IMR-90 (cell line): ENCODE results near the gene GFI1. TPM values are rescaled to one million over a fixed set of nuclear protein-coding genes. Genes with fewer than 3 reads are reported as not detected.

Experiments
- ATAC-seq: fragments of 200-7000 bp; cut with Tn5 transposase; 2 replicates; pipeline ENCODE4 v1.9.1; 2020; ENCODE audit warnings: low read depth, mild to moderate bottlenecking, moderate library complexity
- BruUV-seq: library from RNA; stranded (reverse); fragments of 400-500 nt; replicated peaks from 2 replicates; lab custom pipeline; 2021; lab: Mats Ljungman, UMichigan
- CTCF ChIA-PET: fragments of 300-600 bp; formaldehyde crosslinking; extraction: SDS; loops from one replicate; lab custom pipeline; 2021; ENCODE audit warnings: antibody characterized with exemption; lab: Yijun Ruan, JAX
- POLR2A ChIA-PET: fragments of 300-600 bp; sonication (Branson Sonifier 250); formaldehyde crosslinking; loops from one replicate; lab custom pipeline; 2022; ENCODE audit warnings: antibody characterized with exemption; ENCODE audit not compliant: unreplicated experiment; lab: Charles Lee
- DNase-seq: peaks from one replicate; pipeline ENCODE4 v3.0.0; 2013
- H2AFZ ChIP-seq: replicated peaks from 2 replicates; pipeline ENCODE3; 2013; ENCODE audit warnings: low read length, mild to moderate bottlenecking; ENCODE audit not compliant: poor library complexity
- H2AK5ac ChIP-seq: 2 replicates; pipeline ENCODE4 v1.6.1; 2013; ENCODE audit warnings: low read depth, low read length, inconsistent platforms
- H2AK9ac ChIP-seq: replicated peaks from 2 replicates; pipeline ENCODE3; 2013; ENCODE audit warnings: mild to moderate bottlenecking, low read depth, low read length, moderate library complexity; ENCODE audit not compliant: poor library complexity
- H2BK120ac ChIP-seq: 2 replicates; pipeline ENCODE4 v1.6.1; 2013; ENCODE audit warnings: low read depth, low read length, inconsistent platforms
- H2BK15ac ChIP-seq: 3 replicates; pipeline ENCODE4 v1.6.1; 2013; ENCODE audit warnings: low read depth, low read length, inconsistent platforms
- H2BK20ac ChIP-seq: 2 replicates; pipeline ENCODE4 v1.6.1; 2013; ENCODE audit warnings: low read depth, mild to moderate bottlenecking, inconsistent platforms, low read length, moderate library complexity
- H2BK5ac ChIP-seq: 2 replicates; pipeline ENCODE4 v1.6.1; 2013; ENCODE audit warnings: mild to moderate bottlenecking, low read depth, low read length, inconsistent platforms; ENCODE audit not compliant: poor library complexity, severe bottlenecking
- H3K14ac ChIP-seq: replicated peaks from 2 replicates; pipeline ENCODE4 v1.6.1; 2013; ENCODE audit warnings: low read depth, low read length, inconsistent platforms
- H3K18ac ChIP-seq: 2 replicates; pipeline ENCODE4 v1.6.1; 2013; ENCODE audit warnings: low read depth, low read length, control low read depth
- H3K23ac ChIP-seq: 2 replicates; pipeline ENCODE4 v1.6.1; 2013; ENCODE audit warnings: low read depth, low read length, inconsistent platforms
- H3K27ac ChIP-seq: 2 replicates; pipeline ENCODE4 v1.5.1; 2013; ENCODE audit warnings: mild to moderate bottlenecking, control low read depth, low read length; ENCODE audit not compliant: insufficient read depth
- H3K27me3 ChIP-seq: 2 replicates; pipeline ENCODE4 v1.6.1; 2013; ENCODE audit warnings: low read length; ENCODE audit not compliant: control insufficient read depth, insufficient read depth
- H3K36me3 ChIP-seq: 2 replicates; pipeline ENCODE4 v1.6.1; 2013; ENCODE audit warnings: low read length, mixed read lengths; ENCODE audit not compliant: control insufficient read depth, insufficient read depth
- H3K4ac ChIP-seq: 2 replicates; pipeline ENCODE4 v1.6.1; 2013; ENCODE audit warnings: low read depth, low read length, inconsistent platforms
- H3K4me1 ChIP-seq: 2 replicates; pipeline ENCODE4 v1.6.1; 2013; ENCODE audit warnings: low read length, mixed read lengths; ENCODE audit not compliant: control insufficient read depth, insufficient read depth
- H3K4me2 ChIP-seq: 2 replicates; pipeline ENCODE4 v1.6.1; 2013; ENCODE audit warnings: low read depth, mild to moderate bottlenecking, control low read depth, low read length, moderate library complexity
- H3K4me3 ChIP-seq: 2 replicates; pipeline ENCODE4 v1.5.1; 2013; ENCODE audit warnings: low read depth, mild to moderate bottlenecking, control low read depth, low read length, moderate library complexity; ENCODE audit not compliant: insufficient read depth
- H3K56ac ChIP-seq: 2 replicates; pipeline ENCODE4 v1.6.1; 2013; ENCODE audit warnings: low read length, inconsistent platforms; ENCODE audit not compliant: insufficient read depth; ENCODE audit errors: extremely low read depth
- H3K79me1 ChIP-seq, 2 experiments: 2 replicates each; pipeline ENCODE4 v1.6.1; 2013; ENCODE audit warnings: low read length in 2 of 2, inconsistent platforms in 1 of 2, low read depth in 1 of 2
- H3K9ac ChIP-seq: 2 replicates; pipeline ENCODE4 v1.6.1; 2013; ENCODE audit warnings: low read depth, low read length, control low read depth
- H3K9me1 ChIP-seq: 2 replicates; pipeline ENCODE4 v1.6.1; 2013; ENCODE audit warnings: low read length, inconsistent platforms; ENCODE audit not compliant: insufficient read depth
- H3K9me3 ChIP-seq: 2 replicates; pipeline ENCODE4 v1.6.1; 2013; ENCODE audit warnings: low read length; ENCODE audit not compliant: control insufficient read depth, insufficient read depth
- H4K20me1 ChIP-seq: 2 replicates; pipeline ENCODE4 v1.6.1; 2013; ENCODE audit warnings: low read length, inconsistent platforms; ENCODE audit not compliant: insufficient read depth
- H4K5ac ChIP-seq: 2 replicates; pipeline ENCODE4 v1.6.1; 2013; ENCODE audit warnings: mild to moderate bottlenecking, low read depth, low read length, control low read depth
- H4K8ac ChIP-seq, 2 experiments: 2 replicates each; pipeline ENCODE4 v1.6.1; 2013; ENCODE audit warnings: low read depth in 2 of 2, low read length in 2 of 2, control low read depth in 1 of 2, inconsistent platforms in 1 of 2
- H4K91ac ChIP-seq: 2 replicates; pipeline ENCODE4 v1.6.1; 2013; ENCODE audit warnings: low read depth, low read length, inconsistent platforms; ENCODE audit not compliant: insufficient read depth
- CHD1 ChIP-seq: IDR thresholded peaks from 2 replicates; pipeline ENCODE4 v1.6.1; 2012; ENCODE audit warnings: low read depth, low read length, improper control_type of control experiment
- FOS ChIP-seq: fragments of 150-350 bp; IDR thresholded peaks from 2 replicates; pipeline ENCODE4 v1.6.1; 2016; ENCODE audit warnings: low read depth, low read length
- WGBS, 2 experiments: methylation state at CpG; one replicate each; pipeline versions ENCODE4 v1.1.5 to v1.1.7; 2013; ENCODE audit warnings: missing lambda C conversion rate in 2 of 2; ENCODE audit not compliant: insufficient read length in 1 of 2; ENCODE audit errors: extremely low coverage in 2 of 2; 5-methylcytosine and 5-hydroxymethylcytosine counted together
- dilution Hi-C: fragments of 300-500 bp; cut with HindIII; formaldehyde crosslinking; loops from one replicate; pipeline ENCODE4 v1.14.3; 2018; ENCODE audit warnings: low sequenced_read_pairs; ENCODE audit not compliant: unreplicated experiment
- in situ Hi-C: fragments of 300-500 bp; cut with MboI; formaldehyde crosslinking; loops from 3 replicates; pipeline ENCODE4 v1.14.3; 2019; ENCODE audit warnings: low sequenced_read_pairs, inconsistent platforms, mixed read lengths
- intact Hi-C: fragments of 100-400 bp; cut with micrococcal nuclease; formaldehyde crosslinking; loops from 2 replicates; pipeline ENCODE4 v1.10.0; 2022
- polyA plus RNA-seq, 3 experiments: library from polyadenylated mRNA; depleted of rRNA; stranded (reverse); fragments of >200 nt; gene quantifications; 2 replicates each; pipeline ENCODE4 v1.2.3, GENCODE V29; 2012; ENCODE audit warnings: low replicate concordance in 1 of 3
- total RNA-seq: library from RNA; depleted of rRNA; stranded (reverse); fragments of >200 nt; gene quantifications from 2 replicates; pipeline ENCODE4 v1.2.3, GENCODE V29; 2012

GFI1 gene
- total and polyA plus RNA-seq, 2 of the 4 experiments (the other 2 are of a cell fraction) = under 0.01 to 0.21 TPM

DNA sequence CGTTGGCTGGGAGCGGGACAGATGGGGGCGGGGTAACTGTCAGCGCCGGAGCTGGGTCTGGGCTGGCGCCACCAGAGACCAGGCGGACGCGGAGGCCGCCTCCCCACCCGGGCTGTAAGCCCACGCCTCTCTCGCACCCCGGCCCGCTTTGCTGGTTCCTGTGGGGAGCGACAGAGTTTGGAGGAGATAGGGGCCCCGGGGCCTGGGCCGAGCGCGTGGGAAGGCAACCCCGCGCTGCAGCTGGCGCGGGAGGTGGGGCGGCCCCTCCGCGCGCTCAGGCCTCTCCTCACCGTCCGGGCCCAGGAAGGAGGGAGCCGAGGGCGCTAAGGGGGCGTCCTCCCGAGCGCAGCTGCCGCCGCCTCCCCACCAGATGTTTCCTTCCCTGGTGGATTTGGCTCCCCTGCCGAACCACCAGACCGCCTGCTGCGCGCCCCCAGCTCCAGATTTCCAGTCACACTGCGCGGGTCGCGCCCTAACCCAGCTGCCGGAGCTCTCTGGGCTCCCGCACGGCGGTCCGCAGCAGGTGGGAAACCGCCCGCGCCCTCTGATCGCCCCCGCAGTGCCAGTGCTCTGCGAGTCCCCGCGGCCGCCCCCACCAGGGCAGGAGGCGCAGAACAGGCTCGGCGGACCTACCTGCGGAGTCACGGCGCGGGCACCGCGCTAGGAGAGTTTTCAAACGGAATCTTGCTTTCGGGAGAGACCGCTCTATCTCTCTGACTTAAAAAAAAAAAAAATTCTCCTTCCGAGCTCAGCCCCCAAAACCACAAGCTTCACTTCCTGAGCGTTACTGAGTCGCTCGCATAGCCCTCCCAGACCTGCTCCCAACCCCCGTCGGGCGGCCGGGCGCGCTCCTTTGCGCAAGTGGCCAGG lies 1.1 kb downstream of the GFI1 start:
- Histone ChIP-seq H4K8ac (no peak overlapping the region), H2AFZ (peak overlapping the region; percentile 85), H3K14ac (no peak overlapping the region), H3K4me3 (peak overlapping the region; percentile 35), H3K56ac (no peak overlapping the region), H3K4ac (no peak overlapping the region), H3K4me1 (peaks cover 8% of the 10 kb centered on the region), H2BK20ac (no peak overlapping the region), H2AK9ac (no peak overlapping the region), H3K79me1 (no peaks in the 10 kb centered on the region), H2AK5ac (no peak overlapping the region), H3K27ac (no peak overlapping the region), H3K9me1 (no peaks in the 10 kb centered on the region), H2BK5ac (no peak overlapping the region), H2BK120ac (no peak overlapping the region), H2BK15ac (no peak overlapping the region), H3K23ac (no peak overlapping the region), H4K5ac (no peak overlapping the region), H3K27me3 (peaks cover 81% of the 10 kb centered on the region), H3K36me3 (no peaks in the 10 kb centered on the region), H3K9ac (no peak overlapping the region), H3K4me2 (peak overlapping the region; percentile 66), H4K91ac (no peak overlapping the region), H3K9me3 (peaks cover 10% of the 10 kb centered on the region; the same call in 1 of the 2 replicates), H4K20me1 (peaks cover 17% of the 10 kb centered on the region), H3K18ac (no peak overlapping the region)
- ATAC-seq = peak; percentile 4; the same call in 1 of the 2 replicates
- ChIA-PET CTCF (interaction anchor here (0.6 kb wide), 1 partner anchor 8 kb away, joined by 3 read pairs; no protein-coding TSS in a partner anchor), POLR2A (no interaction called here)
- DNase-seq = no peak
- BruUV-seq = no TSS peak
- 0% methylated on average over 13 of the region's 82 CpGs; no CpG with 5 or more reads in 1 of the 2 experiments for WGBS, 2 experiments
- dilution Hi-C loops (no loop called here), intact Hi-C loops (loop anchor here (10.0 kb wide), 1 partner anchor 349 kb away; the partner anchor contains the start of gene RPL5), in situ Hi-C loops (no loop called here)
- TF ChIP-seq FOS = no peak
- no peak for TF ChIP-seq CHD1
